K562 (cell line): ENCODE data around the gene ANKRD6. TPM values are rescaled to one million over a fixed set of nuclear protein-coding genes. Genes with fewer than 3 reads are reported as not detected.

Experiments used
- ATAC-seq: fragments of 200-7000 bp; cut with Tn5 transposase; 3 replicates; pipeline ENCODE4 v1.9.1; 2020; ENCODE audit warnings: moderate library complexity
- BruUV-seq: library from RNA; stranded (reverse); fragments of 400-500 nt; replicated peaks from 2 replicates; lab custom pipeline; 2021; lab: Mats Ljungman, UMichigan
- CTCF ChIA-PET: fragments of 300-600 bp; formaldehyde crosslinking; extraction: SDS; loops from one replicate; lab custom pipeline; 2021; ENCODE audit warnings: low intra/inter-chr PET ratio; lab: Yijun Ruan, JAX
- POLR2A ChIA-PET: fragments of 300-600, 350-650 bp; sonication (Branson Sonifier 250); formaldehyde crosslinking; extraction: SDS; loops from one replicate; lab custom pipeline; 2021; ENCODE audit warnings: antibody characterized with exemption, inconsistent platforms; lab: Yijun Ruan, JAX
- DNase-seq, 4 experiments: peaks; one replicate each; pipeline versions ENCODE4 v3.0.0 to v3.0.0-alpha.2; 2011 to 2018; ENCODE audit warnings: low spot score in 3 of 4, mixed read lengths in 3 of 4; ENCODE audit errors: extremely low read depth in 1 of 4
- FAIRE-seq: peaks from 2 replicates; lab custom pipeline; 2011; peaks lifted over from hg19 to GRCh38; lab: Jason Lieb, UNC
- H2AFZ ChIP-seq: 2 replicates; pipeline ENCODE4 v1.6.0; 2011; ENCODE audit warnings: low read depth, low read length, control low read depth, inconsistent platforms
- H3K27ac ChIP-seq: fragments of 200-600 bp; 3 replicates; pipeline ENCODE4 v1.8.0; 2011; ENCODE audit warnings: low read depth, mild to moderate bottlenecking, control low read depth, inconsistent platforms, low read length, moderate library complexity, mixed read lengths; ENCODE audit errors: extremely low read depth
- H3K27me3 ChIP-seq, 2 experiments: fragments of 300-600 bp in 1 of 2; 2 replicates in 1 of 2; 3 replicates in 1 of 2; pipeline versions ENCODE4 v1.6.0 to v1.8.0; 2011; ENCODE audit warnings: inconsistent platforms in 2 of 2, low read length in 2 of 2, mild to moderate bottlenecking in 1 of 2, mixed read lengths in 1 of 2, moderate library complexity in 1 of 2; ENCODE audit not compliant: control insufficient read depth in 2 of 2, insufficient read depth in 2 of 2
- H3K36me3 ChIP-seq: fragments of 300-600 bp; 3 replicates; pipeline ENCODE4 v1.8.0; 2011; ENCODE audit warnings: mild to moderate bottlenecking, low read length, inconsistent platforms; ENCODE audit not compliant: control insufficient read depth, insufficient read depth
- H3K4me1 ChIP-seq, 2 experiments: fragments of 200-600 bp in 1 of 2; replicated peaks in 1 of 2; 2 replicates in 1 of 2; 3 replicates in 1 of 2; pipeline versions ENCODE4 v1.5.1 to v1.8.0; 2011; ENCODE audit warnings: inconsistent platforms in 2 of 2, low read length in 2 of 2, mild to moderate bottlenecking in 1 of 2, mixed read lengths in 1 of 2, moderate library complexity in 1 of 2; ENCODE audit not compliant: control insufficient read depth in 2 of 2, insufficient read depth in 2 of 2
- H3K4me2 ChIP-seq: 2 replicates; pipeline ENCODE4 v1.6.1; 2011; ENCODE audit warnings: low read length, control low read depth, inconsistent platforms, mixed read lengths; ENCODE audit not compliant: insufficient read depth
- H3K4me3 ChIP-seq: fragments of 200-600 bp; sonication (generic), shearing (Covaris generic); 2 replicates; pipeline ENCODE4 v1.5.1; 2016; ENCODE audit warnings: control low read depth, inconsistent platforms
- H3K79me2 ChIP-seq: fragments of 200-600 bp; 3 replicates; pipeline ENCODE4 v1.8.0; 2011; ENCODE audit warnings: low read length, inconsistent platforms; ENCODE audit not compliant: control insufficient read depth, insufficient read depth
- H3K9ac ChIP-seq, 2 experiments: 2 replicates each; pipeline versions ENCODE4 v1.6.0 to v1.6.1; 2011; ENCODE audit warnings: low read depth in 2 of 2, low read length in 2 of 2, control low read depth in 1 of 2, inconsistent platforms in 1 of 2, mild to moderate bottlenecking in 1 of 2, mixed read lengths in 1 of 2; ENCODE audit not compliant: insufficient read depth in 1 of 2
- H3K9me1 ChIP-seq: one replicate; pipeline ENCODE4 v1.6.0; 2011; ENCODE audit warnings: inconsistent platforms, mild to moderate bottlenecking, low read length, moderate library complexity; ENCODE audit not compliant: control insufficient read depth, insufficient read depth
- H3K9me3 ChIP-seq: replicated peaks from 2 replicates; pipeline ENCODE4 v1.5.1; 2011; ENCODE audit warnings: low read depth, low read length, inconsistent platforms; ENCODE audit not compliant: control insufficient read depth, insufficient read depth
- H4K20me1 ChIP-seq: replicated peaks from 2 replicates; pipeline ENCODE4 v1.6.1; 2011; ENCODE audit warnings: low read length, inconsistent platforms, mixed read lengths; ENCODE audit not compliant: control insufficient read depth, insufficient read depth
- HIVEP1 ChIP-seq: fragments of 250-450 bp; sonication (Bioruptor Pico); IDR thresholded peaks from 2 replicates; pipeline ENCODE4 v1.4.0; 2020; ENCODE audit warnings: mild to moderate bottlenecking
- MXI1 ChIP-seq: IDR thresholded peaks from 2 replicates; pipeline ENCODE4 v1.6.1; 2011; ENCODE audit warnings: low read depth, mild to moderate bottlenecking, improper control_type of control experiment, low read length
- NCOA4 ChIP-seq: fragments of 450-650 bp; IDR thresholded peaks from 2 replicates; pipeline ENCODE4 v1.6.1; 2018; ENCODE audit warnings: mild to moderate bottlenecking; ENCODE audit not compliant: partially characterized antibody
- NR4A1 ChIP-seq, 2 experiments: fragments of 250-450 bp in 1 of 2; fragments of 450-650 bp in 1 of 2; sonication (Bioruptor Pico) in 1 of 2; IDR thresholded peaks; 2 replicates each; pipeline versions ENCODE4 v1.4.0 to v1.6.1; 2016 to 2020; ENCODE audit warnings: mild to moderate bottlenecking in 2 of 2, missing compliant biosample characterization in 1 of 2, missing genetic modification characterization in 1 of 2, moderate library complexity in 1 of 2
- OTX1 ChIP-seq: fragments of 450-650 bp; formaldehyde crosslinking; IDR thresholded peaks from 2 replicates; pipeline ENCODE4 v1.4.0; 2022; ENCODE audit warnings: mild to moderate bottlenecking
- RBBP5 ChIP-seq: fragments of 200-600 bp; sonication (generic); IDR thresholded peaks from 2 replicates; pipeline ENCODE4 v1.6.1; 2012; ENCODE audit warnings: borderline replicate concordance, mild to moderate bottlenecking, low read length, control low read depth, inconsistent platforms; ENCODE audit not compliant: insufficient read depth, poor library complexity, severe bottlenecking
- SMAD2 ChIP-seq: fragments of 150-350 bp; IDR thresholded peaks from 2 replicates; pipeline ENCODE4 v1.6.1; 2014; ENCODE audit warnings: low read depth, mild to moderate bottlenecking, low read length
- TEAD4 ChIP-seq, 2 experiments: sonication (generic) in 1 of 2; formaldehyde crosslinking in 1 of 2; IDR thresholded peaks; 2 replicates each; pipeline versions ENCODE4 v1.6.1 to v1.8.0; 2012 to 2022; ENCODE audit warnings: borderline replicate concordance in 1 of 2, inconsistent platforms in 1 of 2, low read length in 1 of 2, mild to moderate bottlenecking in 1 of 2, missing genetic modification reagents in 1 of 2
- in situ Hi-C: fragments of 300-500 bp; cut with MboI; formaldehyde crosslinking; loops from 4 replicates; pipeline ENCODE4 v1.15.0; 2018; ENCODE audit warnings: inconsistent platforms, mixed read lengths
- intact Hi-C: fragments of 100-400 bp; cut with micrococcal nuclease; formaldehyde crosslinking; loops from 2 replicates; pipeline ENCODE4 v1.14.2; 2022
- polyA plus RNA-seq, 8 experiments: library from polyadenylated mRNA; depleted of rRNA in 4 of 8; stranded (reverse) in 5 of 8; unstranded in 3 of 8; fragments of >200 nt; fragmentation: Nextera tagmentation in 2 of 8; fragmentation: Illumina TruSeq in 1 of 8; extraction: Ambion mirVana in 2 of 8; extraction: Trizol in 1 of 8; gene quantifications; 2 replicates each; pipeline versions ENCODE4 v1.2.1 to v1.2.3, GENCODE V29; 2011 to 2014; ENCODE audit warnings: inconsistent platforms in 1 of 8, missing spikeins in 1 of 8
- total RNA-seq, 7 experiments: library from RNA; depleted of rRNA in 6 of 7; stranded (reverse); fragments of >200 nt in 6 of 7; fragmentation: Illumina TruSeq in 2 of 7; extraction: Trizol in 2 of 7; gene quantifications; 2 replicates each; pipeline versions ENCODE4 v1.2.1 to v1.2.3, GENCODE V29; 2011 to 2021; ENCODE audit warnings: low replicate concordance in 1 of 7
- TF ChIP-seq, protein P1 (sequence below): fragments of 450-650 bp; formaldehyde crosslinking; IDR thresholded peaks from 2 replicates; pipeline ENCODE4 v1.4.0; 2022; ENCODE audit warnings: missing genetic modification characterization
- TF ChIP-seq, protein P2 (sequence below): fragments of 250-450 bp; sonication (Bioruptor Pico); IDR thresholded peaks from 2 replicates; pipeline ENCODE4 v1.4.0; 2020; ENCODE audit warnings: mild to moderate bottlenecking, moderate library complexity, borderline replicate concordance
- TF ChIP-seq, protein P3 (sequence below): sonication (generic); formaldehyde crosslinking; IDR thresholded peaks from 2 replicates; pipeline ENCODE4 v1.8.1; 2022; ENCODE audit warnings: missing genetic modification reagents
- TF ChIP-seq, protein P4 (sequence below): fragments of 250-450 bp; sonication (Bioruptor Pico); IDR thresholded peaks from 2 replicates; pipeline ENCODE4 v1.5.0; 2020; ENCODE audit warnings: mild to moderate bottlenecking, borderline replicate concordance
- TF ChIP-seq, protein P5 (sequence below): fragments of 450-650 bp; formaldehyde crosslinking; IDR thresholded peaks from 2 replicates; pipeline ENCODE4 v1.4.0; 2020; ENCODE audit warnings: mild to moderate bottlenecking

The ANKRD6 gene
- total and polyA plus RNA-seq, 9 of the 15 experiments (the other 6 are each of a cell fraction or from before 2014, with no cell fraction given) = 0.04 to 0.22 (median 0.08) TPM; not detected in 4

DNA sequence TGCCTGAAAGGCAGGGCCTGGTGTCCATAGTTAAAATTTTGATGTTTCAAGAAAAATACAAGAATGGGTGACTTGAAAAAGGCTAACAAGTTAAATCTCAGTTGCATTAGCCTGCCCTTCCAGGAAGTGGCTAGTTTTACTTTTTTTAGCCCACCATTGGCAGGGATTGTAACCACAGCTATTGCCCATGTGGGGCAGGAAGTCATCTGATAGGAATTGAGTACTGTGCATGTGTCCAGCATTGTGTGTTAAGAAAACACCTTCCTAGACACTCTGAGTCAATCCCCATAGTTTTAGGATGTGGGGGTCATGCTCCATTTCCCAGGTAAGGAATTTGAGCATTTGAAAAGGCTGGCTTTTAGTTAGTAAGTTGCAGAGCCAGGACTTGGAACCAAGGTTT, 178.7 kb downstream of the ANKRD6 start:
- no peaks in the 10 kb centered on the region for H3K9me3 ChIP-seq
- H3K27ac ChIP-seq = no peak overlapping the region
- no peaks in the 10 kb centered on the region for H3K9me1 ChIP-seq
- DNase-seq = no peak
- H2AFZ ChIP-seq = no peak overlapping the region
- TF ChIP-seq, protein P1, sequence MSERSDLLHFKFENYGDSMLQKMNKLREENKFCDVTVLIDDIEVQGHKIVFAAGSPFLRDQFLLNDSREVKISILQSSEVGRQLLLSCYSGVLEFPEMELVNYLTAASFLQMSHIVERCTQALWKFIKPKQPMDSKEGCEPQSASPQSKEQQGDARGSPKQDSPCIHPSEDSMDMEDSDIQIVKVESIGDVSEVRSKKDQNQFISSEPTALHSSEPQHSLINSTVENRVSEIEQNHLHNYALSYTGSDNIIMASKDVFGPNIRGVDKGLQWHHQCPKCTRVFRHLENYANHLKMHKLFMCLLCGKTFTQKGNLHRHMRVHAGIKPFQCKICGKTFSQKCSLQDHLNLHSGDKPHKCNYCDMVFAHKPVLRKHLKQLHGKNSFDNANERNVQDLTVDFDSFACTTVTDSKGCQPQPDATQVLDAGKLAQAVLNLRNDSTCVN (CRISPR knock-in tag) = no peak
- TF ChIP-seq HIVEP1 (CRISPR knock-in tag) (no peak), NCOA4 (no peak), NR4A1 (CRISPR knock-in tag; IDR thresholded peaks at IDR 0.05) (no peak), NR4A1 (tag; IDR thresholded peaks at IDR 0.05) (no peak), RBBP5 (no peak), SMAD2 (no peak), OTX1 (CRISPR knock-in tag) (no peak), TEAD4 (IDR thresholded peaks at IDR 0.05; ENCODE audit: low read length) (no peak), TEAD4 (CRISPR knock-in tag; IDR thresholded peaks at IDR 0.05; ENCODE audit: borderline replicate concordance) (no peak), MXI1 (no peak)
- TF ChIP-seq, protein P2, sequence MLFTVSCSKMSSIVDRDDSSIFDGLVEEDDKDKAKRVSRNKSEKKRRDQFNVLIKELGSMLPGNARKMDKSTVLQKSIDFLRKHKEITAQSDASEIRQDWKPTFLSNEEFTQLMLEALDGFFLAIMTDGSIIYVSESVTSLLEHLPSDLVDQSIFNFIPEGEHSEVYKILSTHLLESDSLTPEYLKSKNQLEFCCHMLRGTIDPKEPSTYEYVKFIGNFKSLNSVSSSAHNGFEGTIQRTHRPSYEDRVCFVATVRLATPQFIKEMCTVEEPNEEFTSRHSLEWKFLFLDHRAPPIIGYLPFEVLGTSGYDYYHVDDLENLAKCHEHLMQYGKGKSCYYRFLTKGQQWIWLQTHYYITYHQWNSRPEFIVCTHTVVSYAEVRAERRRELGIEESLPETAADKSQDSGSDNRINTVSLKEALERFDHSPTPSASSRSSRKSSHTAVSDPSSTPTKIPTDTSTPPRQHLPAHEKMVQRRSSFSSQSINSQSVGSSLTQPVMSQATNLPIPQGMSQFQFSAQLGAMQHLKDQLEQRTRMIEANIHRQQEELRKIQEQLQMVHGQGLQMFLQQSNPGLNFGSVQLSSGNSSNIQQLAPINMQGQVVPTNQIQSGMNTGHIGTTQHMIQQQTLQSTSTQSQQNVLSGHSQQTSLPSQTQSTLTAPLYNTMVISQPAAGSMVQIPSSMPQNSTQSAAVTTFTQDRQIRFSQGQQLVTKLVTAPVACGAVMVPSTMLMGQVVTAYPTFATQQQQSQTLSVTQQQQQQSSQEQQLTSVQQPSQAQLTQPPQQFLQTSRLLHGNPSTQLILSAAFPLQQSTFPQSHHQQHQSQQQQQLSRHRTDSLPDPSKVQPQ = no peak
- TF ChIP-seq, protein P3, sequence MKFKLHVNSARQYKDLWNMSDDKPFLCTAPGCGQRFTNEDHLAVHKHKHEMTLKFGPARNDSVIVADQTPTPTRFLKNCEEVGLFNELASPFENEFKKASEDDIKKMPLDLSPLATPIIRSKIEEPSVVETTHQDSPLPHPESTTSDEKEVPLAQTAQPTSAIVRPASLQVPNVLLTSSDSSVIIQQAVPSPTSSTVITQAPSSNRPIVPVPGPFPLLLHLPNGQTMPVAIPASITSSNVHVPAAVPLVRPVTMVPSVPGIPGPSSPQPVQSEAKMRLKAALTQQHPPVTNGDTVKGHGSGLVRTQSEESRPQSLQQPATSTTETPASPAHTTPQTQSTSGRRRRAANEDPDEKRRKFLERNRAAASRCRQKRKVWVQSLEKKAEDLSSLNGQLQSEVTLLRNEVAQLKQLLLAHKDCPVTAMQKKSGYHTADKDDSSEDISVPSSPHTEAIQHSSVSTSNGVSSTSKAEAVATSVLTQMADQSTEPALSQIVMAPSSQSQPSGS (CRISPR knock-in tag) = no peak
- TF ChIP-seq, protein P4, sequence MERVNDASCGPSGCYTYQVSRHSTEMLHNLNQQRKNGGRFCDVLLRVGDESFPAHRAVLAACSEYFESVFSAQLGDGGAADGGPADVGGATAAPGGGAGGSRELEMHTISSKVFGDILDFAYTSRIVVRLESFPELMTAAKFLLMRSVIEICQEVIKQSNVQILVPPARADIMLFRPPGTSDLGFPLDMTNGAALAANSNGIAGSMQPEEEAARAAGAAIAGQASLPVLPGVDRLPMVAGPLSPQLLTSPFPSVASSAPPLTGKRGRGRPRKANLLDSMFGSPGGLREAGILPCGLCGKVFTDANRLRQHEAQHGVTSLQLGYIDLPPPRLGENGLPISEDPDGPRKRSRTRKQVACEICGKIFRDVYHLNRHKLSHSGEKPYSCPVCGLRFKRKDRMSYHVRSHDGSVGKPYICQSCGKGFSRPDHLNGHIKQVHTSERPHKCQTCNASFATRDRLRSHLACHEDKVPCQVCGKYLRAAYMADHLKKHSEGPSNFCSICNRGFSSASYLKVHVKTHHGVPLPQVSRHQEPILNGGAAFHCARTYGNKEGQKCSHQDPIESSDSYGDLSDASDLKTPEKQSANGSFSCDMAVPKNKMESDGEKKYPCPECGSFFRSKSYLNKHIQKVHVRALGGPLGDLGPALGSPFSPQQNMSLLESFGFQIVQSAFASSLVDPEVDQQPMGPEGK (CRISPR knock-in tag) = no peak
- TF ChIP-seq, protein P5, sequence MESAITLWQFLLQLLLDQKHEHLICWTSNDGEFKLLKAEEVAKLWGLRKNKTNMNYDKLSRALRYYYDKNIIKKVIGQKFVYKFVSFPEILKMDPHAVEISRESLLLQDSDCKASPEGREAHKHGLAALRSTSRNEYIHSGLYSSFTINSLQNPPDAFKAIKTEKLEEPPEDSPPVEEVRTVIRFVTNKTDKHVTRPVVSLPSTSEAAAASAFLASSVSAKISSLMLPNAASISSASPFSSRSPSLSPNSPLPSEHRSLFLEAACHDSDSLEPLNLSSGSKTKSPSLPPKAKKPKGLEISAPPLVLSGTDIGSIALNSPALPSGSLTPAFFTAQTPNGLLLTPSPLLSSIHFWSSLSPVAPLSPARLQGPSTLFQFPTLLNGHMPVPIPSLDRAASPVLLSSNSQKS (CRISPR knock-in tag) = no peak
- H3K9ac ChIP-seq = no peak overlapping the region
- H3K27me3 ChIP-seq = peaks cover 0 to 23% of the 10 kb centered on the region in 2 experiments; a peak in 3 of 5 replicates
- no peak overlapping the region for H3K4me3 ChIP-seq
- H3K4me1 ChIP-seq = no peaks in the 10 kb centered on the region
- intact Hi-C loops (loop anchor here (2.0 to 5.0 kb wide), 3 partner anchors 239 to 629 kb away; no protein-coding TSS in a partner anchor), in situ Hi-C loops (loop anchor here (5.0 to 25.0 kb wide), 2 partner anchors 179 to 624 kb away; partner anchors contain the start of gene ANKRD6)
- CTCF ChIA-PET = no interaction called here
- no peak overlapping the region for H3K4me2 ChIP-seq
- no peak for FAIRE-seq
- H4K20me1 ChIP-seq = no peaks in the 10 kb centered on the region
- ATAC-seq = no peak
- POLR2A ChIA-PET = interaction anchor here (1.6 kb wide), 1 partner anchor 15 kb away, joined by 6 read pairs; no protein-coding TSS in a partner anchor
- H3K79me2 ChIP-seq = no peaks in the 10 kb centered on the region
- BruUV-seq = no TSS peak
- no peaks in the 10 kb centered on the region for H3K36me3 ChIP-seq
